Endothelial cell of umbilical vein (primary cell): Measurements from ENCODE around the gene ACP3. TPM values are rescaled to one million over a fixed set of nuclear protein-coding genes. Genes with fewer than 3 reads are reported as not detected.
"Not testable (repeated sequence)": the region's sequence is repeated elsewhere in the genome, so short reads cannot be mapped to it uniquely, and the experiment has no call there.

Experiments
- BruUV-seq: library from RNA; stranded (reverse); fragments of 400-500 nt; replicated peaks from 2 replicates; lab custom pipeline; 2021; lab: Mats Ljungman, UMichigan
- CTCF ChIA-PET: fragments of 300-600, 350-600 bp; sonication (Branson Sonifier 250); formaldehyde crosslinking; loops from one replicate; lab custom pipeline; 2021; ENCODE audit warnings: antibody characterized with exemption, inconsistent platforms; lab: Charles Lee
- POLR2A ChIA-PET: fragments of 300-600, 350-600 bp; sonication (Branson Sonifier 250); formaldehyde crosslinking; loops from one replicate; lab custom pipeline; 2021; ENCODE audit warnings: antibody characterized with exemption, inconsistent platforms; lab: Charles Lee
- DNase-seq: peaks from one replicate; pipeline ENCODE4 v3.0.0-alpha.2; 2011; ENCODE audit warnings: low read depth, low spot score
- FAIRE-seq: peaks from 2 replicates; lab custom pipeline; 2011; peaks lifted over from hg19 to GRCh38; lab: Jason Lieb, UNC
- H2AFZ ChIP-seq: 2 replicates; pipeline ENCODE4 v1.6.0; 2012; ENCODE audit warnings: low read depth, low read length, control low read depth, inconsistent platforms
- H3K27ac ChIP-seq: 2 replicates; pipeline ENCODE4 v1.5.1; 2011; ENCODE audit warnings: low read depth, mild to moderate bottlenecking, control low read depth, low read length, moderate library complexity; ENCODE audit not compliant: insufficient read depth
- H3K27me3 ChIP-seq, 2 experiments: 2 replicates each; pipeline versions ENCODE4 v1.6.0 to v1.6.1; 2011; ENCODE audit warnings: low read length in 2 of 2, mixed read lengths in 1 of 2; ENCODE audit not compliant: control insufficient read depth in 2 of 2, insufficient read depth in 2 of 2
- H3K36me3 ChIP-seq, 2 experiments: 2 replicates in 1 of 2; 3 replicates in 1 of 2; pipeline ENCODE4 v1.5.1; 2011; ENCODE audit warnings: low read length in 2 of 2, mild to moderate bottlenecking in 1 of 2, moderate library complexity in 1 of 2; ENCODE audit not compliant: control insufficient read depth in 2 of 2, insufficient read depth in 2 of 2; ENCODE audit errors: extremely low read depth in 1 of 2
- H3K4me1 ChIP-seq: 3 replicates; pipeline ENCODE4 v1.5.1; 2011; ENCODE audit warnings: mild to moderate bottlenecking, low read length; ENCODE audit not compliant: control insufficient read depth, insufficient read depth; ENCODE audit errors: extremely low read depth
- H3K4me2 ChIP-seq: 2 replicates; pipeline ENCODE4 v1.6.1; 2011; ENCODE audit warnings: low read length, control low read depth, mixed read lengths; ENCODE audit not compliant: insufficient read depth
- H3K4me3 ChIP-seq, 3 experiments: fragments of 200-600 bp in 1 of 3; sonication (generic), shearing (Covaris generic) in 1 of 3; replicated peaks in 1 of 3; 2 replicates each; pipeline ENCODE4 v1.5.1; 2011 to 2016; ENCODE audit warnings: control low read depth in 3 of 3, low read length in 3 of 3, mild to moderate bottlenecking in 2 of 3, inconsistent platforms in 1 of 3, low read depth in 1 of 3, moderate library complexity in 1 of 3; ENCODE audit not compliant: insufficient read depth in 1 of 3
- H3K79me2 ChIP-seq: 2 replicates; pipeline ENCODE4 v1.6.0; 2012; ENCODE audit warnings: low read length, inconsistent platforms; ENCODE audit not compliant: control insufficient read depth, insufficient read depth
- H3K9ac ChIP-seq: replicated peaks from 2 replicates; pipeline ENCODE3; 2011; ENCODE audit warnings: low read length, control low read depth; ENCODE audit not compliant: insufficient read depth; ENCODE audit errors: extremely low read depth
- H3K9me1 ChIP-seq: replicated peaks from 3 replicates; pipeline ENCODE4 v1.6.0; 2011; ENCODE audit warnings: mild to moderate bottlenecking, low read length; ENCODE audit not compliant: control insufficient read depth, insufficient read depth; ENCODE audit errors: extremely low read depth
- H3K9me3 ChIP-seq: replicated peaks from 2 replicates; pipeline ENCODE4 v1.5.1; 2012; ENCODE audit warnings: low read length, inconsistent platforms; ENCODE audit not compliant: control insufficient read depth, insufficient read depth
- H4K20me1 ChIP-seq: replicated peaks from 2 replicates; pipeline ENCODE3; 2011; ENCODE audit warnings: mild to moderate bottlenecking, low read length; ENCODE audit not compliant: control insufficient read depth, insufficient read depth; ENCODE audit errors: extremely low read depth
- FOS ChIP-seq: IDR thresholded peaks from 2 replicates; pipeline ENCODE4 v1.6.1; 2011; ENCODE audit warnings: mild to moderate bottlenecking, low read length, moderate library complexity, borderline replicate concordance; ENCODE audit not compliant: insufficient read depth
- GATA2 ChIP-seq: IDR thresholded peaks from 2 replicates; pipeline ENCODE4 v1.7.0; 2011; ENCODE audit warnings: low read depth, mild to moderate bottlenecking, moderate library complexity, mixed read lengths, low read length; ENCODE audit not compliant: insufficient read length, insufficient read depth
- MYC ChIP-seq: IDR thresholded peaks from one replicate; pipeline ENCODE4 v1.6.1; 2011; ENCODE audit warnings: mild to moderate bottlenecking, low read depth, low read length
- POLR2AphosphoS5 ChIP-seq: IDR thresholded peaks from 2 replicates; pipeline ENCODE4 v1.6.1; 2012; ENCODE audit warnings: low read depth, mild to moderate bottlenecking, control low read depth, low read length, moderate library complexity; ENCODE audit not compliant: insufficient read depth
- dilution Hi-C: fragments of 300-500 bp; cut with MboI; formaldehyde crosslinking; loops from one replicate; pipeline ENCODE4 v1.15.0; 2019; ENCODE audit warnings: low sequenced_read_pairs; ENCODE audit not compliant: extremely low pct_ligation_motif_present
- intact Hi-C: fragments of 100-400 bp; cut with micrococcal nuclease; formaldehyde crosslinking; loops from one replicate; pipeline ENCODE4 v1.10.0; 2022
- polyA plus RNA-seq, 4 experiments: library from polyadenylated mRNA; depleted of rRNA in 3 of 4; stranded (reverse) in 3 of 4; unstranded in 1 of 4; fragments of >200 nt; gene quantifications; 2 replicates each; pipeline versions ENCODE4 v1.2.1 to v1.2.3, GENCODE V29; 2011 to 2012; ENCODE audit warnings: missing spikeins in 1 of 4
- total RNA-seq: library from RNA; stranded (reverse); gene quantifications from 2 replicates; pipeline ENCODE4 v1.2.3, GENCODE V29; 2021
- TF ChIP-seq, protein P1 (sequence below), 2 donors: IDR thresholded peaks; 1 replicate in 1 of 2; 2 replicates in 1 of 2; pipeline ENCODE4 v1.5.1; 2011; ENCODE audit warnings: low read length in 2 of 2, mild to moderate bottlenecking in 2 of 2, moderate library complexity in 2 of 2, control low read depth in 1 of 2, inconsistent platforms in 1 of 2, low read depth in 1 of 2; ENCODE audit not compliant: insufficient read depth in 1 of 2; ENCODE audit errors: extremely low read depth in 1 of 2
- TF ChIP-seq, protein P2 (sequence below): IDR thresholded peaks from 2 replicates; pipeline ENCODE4 v1.6.1; 2011; ENCODE audit not compliant: insufficient read depth, insufficient read length

ACP3 gene
- total and polyA plus RNA-seq, 2 donors (not counting 3 experiments of a cell fraction or from before 2014, with no cell fraction given) = not detected

DNA sequence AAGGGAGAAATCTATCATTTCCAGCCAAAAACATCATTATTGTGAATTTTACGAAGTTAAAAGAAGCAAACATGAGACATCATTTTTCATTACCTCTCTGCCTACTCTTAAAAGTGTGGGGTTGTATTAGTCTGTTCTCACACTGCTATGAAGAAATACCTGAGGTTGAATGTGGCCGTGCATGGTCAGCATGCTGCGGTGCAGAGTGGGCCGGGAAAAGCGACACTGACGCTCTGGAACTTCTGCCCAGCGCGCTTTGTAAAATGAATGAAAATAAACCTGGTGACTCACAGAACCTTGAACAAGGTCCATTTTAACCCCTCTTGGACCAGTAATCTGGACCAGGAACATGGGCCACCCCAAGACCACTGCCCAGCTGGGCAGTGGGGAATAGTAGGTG lies 69.1 kb downstream of the ACP3 start:
- Histone ChIP-seq H3K79me2 (no peaks in the 10 kb centered on the region), H2AFZ (no peak overlapping the region), H3K27ac (no peak overlapping the region), H3K9ac (no peak overlapping the region), H3K4me2 (no peak overlapping the region), H3K36me3 (no peaks in the 10 kb centered on the region), H3K4me3 (no peak overlapping the region), H3K27me3 (no peaks in the 10 kb centered on the region), H3K9me1 (no peaks in the 10 kb centered on the region), H3K9me3 (no peaks in the 10 kb centered on the region), H4K20me1 (no peaks in the 10 kb centered on the region), H3K4me1 (no peaks in the 10 kb centered on the region)
- CTCF ChIA-PET = no interaction called here
- no peak for DNase-seq
- intact Hi-C loops = no loop called here
- FAIRE-seq = no peak
- BruUV-seq = no TSS peak
- TF ChIP-seq POLR2AphosphoS5 (no peak), MYC (no peak), FOS (no peak), GATA2 (no peak)
- TF ChIP-seq, protein P1, sequence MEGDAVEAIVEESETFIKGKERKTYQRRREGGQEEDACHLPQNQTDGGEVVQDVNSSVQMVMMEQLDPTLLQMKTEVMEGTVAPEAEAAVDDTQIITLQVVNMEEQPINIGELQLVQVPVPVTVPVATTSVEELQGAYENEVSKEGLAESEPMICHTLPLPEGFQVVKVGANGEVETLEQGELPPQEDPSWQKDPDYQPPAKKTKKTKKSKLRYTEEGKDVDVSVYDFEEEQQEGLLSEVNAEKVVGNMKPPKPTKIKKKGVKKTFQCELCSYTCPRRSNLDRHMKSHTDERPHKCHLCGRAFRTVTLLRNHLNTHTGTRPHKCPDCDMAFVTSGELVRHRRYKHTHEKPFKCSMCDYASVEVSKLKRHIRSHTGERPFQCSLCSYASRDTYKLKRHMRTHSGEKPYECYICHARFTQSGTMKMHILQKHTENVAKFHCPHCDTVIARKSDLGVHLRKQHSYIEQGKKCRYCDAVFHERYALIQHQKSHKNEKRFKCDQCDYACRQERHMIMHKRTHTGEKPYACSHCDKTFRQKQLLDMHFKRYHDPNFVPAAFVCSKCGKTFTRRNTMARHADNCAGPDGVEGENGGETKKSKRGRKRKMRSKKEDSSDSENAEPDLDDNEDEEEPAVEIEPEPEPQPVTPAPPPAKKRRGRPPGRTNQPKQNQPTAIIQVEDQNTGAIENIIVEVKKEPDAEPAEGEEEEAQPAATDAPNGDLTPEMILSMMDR (IDR thresholded peaks at IDR 0.05; ENCODE audit: extremely low read depth in 1 of 2, insufficient read depth in 1 of 2, low read depth in 1 of 2, low read length in 2 of 2) = no peak
- TF ChIP-seq, protein P2, sequence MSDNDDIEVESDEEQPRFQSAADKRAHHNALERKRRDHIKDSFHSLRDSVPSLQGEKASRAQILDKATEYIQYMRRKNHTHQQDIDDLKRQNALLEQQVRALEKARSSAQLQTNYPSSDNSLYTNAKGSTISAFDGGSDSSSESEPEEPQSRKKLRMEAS = no peak
- POLR2A ChIA-PET = no interaction called here
- dilution Hi-C loops = no loop called here

DNA sequence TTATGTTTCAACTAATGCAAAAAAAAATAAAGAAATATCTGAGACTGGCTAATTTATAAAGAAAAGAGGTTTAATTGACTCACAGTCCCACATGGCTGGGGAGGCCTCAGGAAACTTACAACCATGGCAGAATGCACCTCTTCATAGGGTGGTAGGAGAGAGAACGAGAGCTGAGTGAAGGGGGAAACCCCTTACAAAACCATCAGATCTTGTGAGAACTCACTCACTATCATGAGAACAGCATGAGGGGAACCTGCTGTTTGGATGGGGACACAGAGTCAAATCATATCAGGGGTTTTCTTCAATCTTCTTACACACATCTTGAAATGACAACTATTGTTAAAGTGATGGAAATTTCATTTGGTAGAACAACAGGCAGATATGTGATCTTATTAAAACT lies 75.5 kb downstream of the ACP3 start:
- H3K79me2 ChIP-seq, H3K4me3 ChIP-seq, H2AFZ ChIP-seq, dilution Hi-C loops, H3K4me2 ChIP-seq, H3K9me3 ChIP-seq, H3K27ac ChIP-seq, H3K4me1 ChIP-seq, H4K20me1 ChIP-seq, FAIRE-seq, H3K9ac ChIP-seq, H3K36me3 ChIP-seq, H3K9me1 ChIP-seq, intact Hi-C loops, H3K27me3 ChIP-seq, DNase-seq, POLR2A ChIA-PET, BruUV-seq: not testable (repeated sequence)
- CTCF ChIA-PET = interaction anchor here (1.2 kb wide), 1 partner anchor 41 kb away, joined by 3 read pairs; no protein-coding TSS in a partner anchor
